Prostate gland (tissue), 2 donors: Measurements from ENCODE around the gene TMTC1.

Experiments
- CTCF ChIP-seq, 4 experiments: fragments of 200-600 bp in 2 of 4; fragments of 450-650 bp in 2 of 4; sonication (generic) in 2 of 4; IDR thresholded peaks; 1 replicate in 3 of 4; 2 replicates in 1 of 4; pipeline ENCODE4 v1.5.1; 2016 to 2019; ENCODE audit warnings: antibody characterized with exemption in 4 of 4, mild to moderate bottlenecking in 2 of 4, moderate library complexity in 2 of 4
- POLR2A ChIP-seq: fragments of 450-650 bp; IDR thresholded peaks from one replicate; pipeline ENCODE4 v1.6.1; 2016; ENCODE audit warnings: antibody characterized with exemption, mild to moderate bottlenecking
- POLR2AphosphoS5 ChIP-seq: sonication (generic); formaldehyde crosslinking; IDR thresholded peaks from one replicate; pipeline ENCODE4 v1.6.1; 2017; ENCODE audit warnings: antibody characterized with exemption

DNA sequence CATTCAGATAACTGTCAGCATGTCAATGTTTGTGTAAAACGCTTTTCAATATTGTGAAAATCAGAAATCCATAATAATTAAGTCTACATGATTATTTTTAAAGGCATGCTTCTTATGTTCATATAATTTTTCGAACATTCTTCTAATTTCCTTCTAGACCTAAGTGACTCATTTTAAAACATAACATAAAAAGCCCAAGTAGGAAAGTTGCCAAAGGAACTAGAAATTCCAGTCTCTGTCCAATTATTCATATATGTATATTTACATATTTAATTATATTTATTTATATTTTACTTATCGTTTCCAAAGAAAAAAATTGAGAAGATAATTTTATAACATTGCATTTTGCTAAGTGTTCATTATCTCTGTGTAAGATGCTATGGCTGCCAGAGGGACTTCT lies 110.4 kb downstream of the TMTC1 start:
- TF ChIP-seq CTCF (IDR thresholded peaks at IDR 0.05) (no peak), POLR2A (no peak), POLR2AphosphoS5 (no peak)
